Calu3 (cell line): Measurements from ENCODE around the gene SLC35F6. TPM values are rescaled to one million over a fixed set of nuclear protein-coding genes. Genes with fewer than 3 reads are reported as not detected.
A peak's percentile ranks its signal among the peaks of the same experiment; 100 is the strongest.

Experiments
- Bru-seq: library from RNA; stranded (reverse); fragments of 400-500 nt; gene quantifications from one replicate; lab custom pipeline; 2021; lab: Mats Ljungman, UMichigan
- BruChase-seq, 2 experiments: library from RNA; stranded (reverse); fragments of 400-500 nt; gene quantifications; one replicate each; lab custom pipeline; 2021; lab: Mats Ljungman, UMichigan
- BruUV-seq: library from RNA; stranded (reverse); fragments of 400-500 nt; replicated peaks from 2 replicates; lab custom pipeline; 2021; lab: Mats Ljungman, UMichigan
- CTCF ChIA-PET: fragments of 300-600 bp; sonication (Branson Sonifier 250); formaldehyde crosslinking; loops from one replicate; lab custom pipeline; 2022; ENCODE audit warnings: antibody characterized with exemption; lab: Charles Lee
- DNase-seq: peaks from one replicate; pipeline ENCODE4 v3.0.0; 2022
- H3K27ac Mint-ChIP-seq: one replicate; pipeline ENCODE4 v1.8.0; 2022; ENCODE audit warnings: mixed read lengths; ENCODE audit not compliant: unreplicated experiment
- H3K27me3 Mint-ChIP-seq: one replicate; pipeline ENCODE4 v1.8.0; 2022; ENCODE audit warnings: mixed read lengths; ENCODE audit not compliant: unreplicated experiment
- H3K36me3 Mint-ChIP-seq: one replicate; pipeline ENCODE4 v1.8.0; 2022; ENCODE audit warnings: mild to moderate bottlenecking, moderate library complexity, mixed read lengths; ENCODE audit not compliant: insufficient read depth, unreplicated experiment
- H3K4me1 Mint-ChIP-seq: one replicate; pipeline ENCODE4 v1.8.0; 2022; ENCODE audit warnings: mild to moderate bottlenecking, low read depth, mixed read lengths; ENCODE audit not compliant: unreplicated experiment
- H3K4me3 Mint-ChIP-seq: one replicate; pipeline ENCODE4 v1.8.0; 2022; ENCODE audit warnings: mild to moderate bottlenecking, low read depth, moderate library complexity, mixed read lengths; ENCODE audit not compliant: unreplicated experiment
- H3K9me3 Mint-ChIP-seq: one replicate; pipeline ENCODE4 v1.8.0; 2022; ENCODE audit warnings: low read depth, mixed read lengths; ENCODE audit not compliant: unreplicated experiment
- intact Hi-C: fragments of 100-400 bp; cut with micrococcal nuclease; formaldehyde crosslinking; loops from one replicate; pipeline ENCODE4 v1.10.0; 2022; ENCODE audit not compliant: unreplicated experiment
- long read RNA-seq: library from polyadenylated mRNA; stranded (forward); transcript quantifications from one replicate; pipeline ENCODE4 v2.0.0, GENCODE V29; 2022
- total RNA-seq: library from RNA; stranded (reverse); gene quantifications from 2 replicates; pipeline ENCODE4 v1.2.3, GENCODE V29; 2022
- TF ChIP-seq, protein P1 (sequence below): fragments of 200-600 bp; IDR thresholded peaks from one replicate; pipeline ENCODE4 v1.8.0; 2022; ENCODE audit warnings: antibody characterized with exemption; ENCODE audit not compliant: unreplicated experiment

SLC35F6 gene, protein sequence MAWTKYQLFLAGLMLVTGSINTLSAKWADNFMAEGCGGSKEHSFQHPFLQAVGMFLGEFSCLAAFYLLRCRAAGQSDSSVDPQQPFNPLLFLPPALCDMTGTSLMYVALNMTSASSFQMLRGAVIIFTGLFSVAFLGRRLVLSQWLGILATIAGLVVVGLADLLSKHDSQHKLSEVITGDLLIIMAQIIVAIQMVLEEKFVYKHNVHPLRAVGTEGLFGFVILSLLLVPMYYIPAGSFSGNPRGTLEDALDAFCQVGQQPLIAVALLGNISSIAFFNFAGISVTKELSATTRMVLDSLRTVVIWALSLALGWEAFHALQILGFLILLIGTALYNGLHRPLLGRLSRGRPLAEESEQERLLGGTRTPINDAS
- total RNA-seq (36.9 and 43.0 TPM in 2 replicates), Bru-seq, nascent RNA (percentile 78 among the genes with signal in this experiment), BruChase-seq, experiment 1, labeled RNA remaining after a 6-hour chase (percentile 90 among the genes with signal in this experiment), BruChase-seq, experiment 2, labeled RNA remaining after a 2-hour chase (percentile 82 among the genes with signal in this experiment)
- long read RNA-seq, transcript SLC35F6-201 (6 exons, 3,898 nt): major isoform, 8 of 10 reads
- long read RNA-seq, partial matches to known transcripts: 0 of 10 reads
- long read RNA-seq, other reads (novel, unspliced or antisense): 1 of 10 reads

DNA sequence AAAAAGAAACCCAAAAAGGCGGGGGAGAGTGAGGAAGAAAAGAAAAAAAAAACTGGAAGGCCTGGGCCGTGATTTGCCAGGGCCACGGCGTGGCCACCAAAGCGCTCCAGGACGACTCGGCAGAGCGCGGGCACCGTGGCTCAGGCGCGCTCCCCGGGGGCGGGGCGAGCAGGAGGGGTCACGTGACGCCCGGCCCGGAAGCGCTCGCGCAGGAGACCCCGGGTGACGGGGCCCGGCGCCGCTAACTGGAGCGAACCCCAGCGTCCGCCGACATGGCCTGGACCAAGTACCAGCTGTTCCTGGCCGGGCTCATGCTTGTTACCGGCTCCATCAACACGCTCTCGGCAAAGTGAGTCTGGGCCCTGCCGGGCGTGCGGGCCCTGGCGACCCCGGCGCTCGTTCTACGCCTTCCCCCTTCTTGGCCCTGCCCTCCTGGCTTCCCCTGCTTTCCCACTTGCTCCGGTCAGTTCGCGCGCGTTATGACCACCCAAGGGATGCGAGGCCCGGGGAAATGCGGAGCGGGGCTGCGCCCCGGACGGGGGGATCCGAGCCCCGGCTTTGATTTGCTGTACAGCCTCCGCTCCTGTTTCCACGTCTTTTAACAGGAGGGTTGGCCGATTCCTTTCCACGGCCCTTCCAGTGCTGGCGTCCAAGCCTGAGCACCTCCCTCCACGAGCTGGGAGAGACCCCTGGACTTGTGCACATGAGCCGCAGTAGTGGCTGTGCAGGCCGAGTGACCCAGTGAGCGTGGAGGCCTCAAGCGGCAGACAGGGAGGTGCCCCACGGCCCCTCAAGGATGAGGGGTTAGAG, at the start of gene SLC35F6:
Gene SLC35F6, plus strand, starts transcription at position 207 of the 810 bp plus-strand sequence. Its CDS starts 66 bp downstream, at position 273.
- Mint-ChIP-seq H3K9me3 (no peaks in the 10 kb centered on the region), H3K4me1 (peaks cover 30% of the 10 kb centered on the region), H3K27ac (peak within 1 kb of the TSS; percentile 76), H3K36me3 (peaks cover 43% of the 10 kb centered on the region), H3K4me3 (peak within 1 kb of the TSS; percentile 89), H3K27me3 (no peaks in the 10 kb centered on the region)
- CTCF ChIA-PET: no interaction called here
- TF ChIP-seq, protein P1, sequence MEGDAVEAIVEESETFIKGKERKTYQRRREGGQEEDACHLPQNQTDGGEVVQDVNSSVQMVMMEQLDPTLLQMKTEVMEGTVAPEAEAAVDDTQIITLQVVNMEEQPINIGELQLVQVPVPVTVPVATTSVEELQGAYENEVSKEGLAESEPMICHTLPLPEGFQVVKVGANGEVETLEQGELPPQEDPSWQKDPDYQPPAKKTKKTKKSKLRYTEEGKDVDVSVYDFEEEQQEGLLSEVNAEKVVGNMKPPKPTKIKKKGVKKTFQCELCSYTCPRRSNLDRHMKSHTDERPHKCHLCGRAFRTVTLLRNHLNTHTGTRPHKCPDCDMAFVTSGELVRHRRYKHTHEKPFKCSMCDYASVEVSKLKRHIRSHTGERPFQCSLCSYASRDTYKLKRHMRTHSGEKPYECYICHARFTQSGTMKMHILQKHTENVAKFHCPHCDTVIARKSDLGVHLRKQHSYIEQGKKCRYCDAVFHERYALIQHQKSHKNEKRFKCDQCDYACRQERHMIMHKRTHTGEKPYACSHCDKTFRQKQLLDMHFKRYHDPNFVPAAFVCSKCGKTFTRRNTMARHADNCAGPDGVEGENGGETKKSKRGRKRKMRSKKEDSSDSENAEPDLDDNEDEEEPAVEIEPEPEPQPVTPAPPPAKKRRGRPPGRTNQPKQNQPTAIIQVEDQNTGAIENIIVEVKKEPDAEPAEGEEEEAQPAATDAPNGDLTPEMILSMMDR: no peak
- DNase-seq: peak; percentile 88
- intact Hi-C loops: no loop called here
- TSS peak; percentile 62 for BruUV-seq

DNA sequence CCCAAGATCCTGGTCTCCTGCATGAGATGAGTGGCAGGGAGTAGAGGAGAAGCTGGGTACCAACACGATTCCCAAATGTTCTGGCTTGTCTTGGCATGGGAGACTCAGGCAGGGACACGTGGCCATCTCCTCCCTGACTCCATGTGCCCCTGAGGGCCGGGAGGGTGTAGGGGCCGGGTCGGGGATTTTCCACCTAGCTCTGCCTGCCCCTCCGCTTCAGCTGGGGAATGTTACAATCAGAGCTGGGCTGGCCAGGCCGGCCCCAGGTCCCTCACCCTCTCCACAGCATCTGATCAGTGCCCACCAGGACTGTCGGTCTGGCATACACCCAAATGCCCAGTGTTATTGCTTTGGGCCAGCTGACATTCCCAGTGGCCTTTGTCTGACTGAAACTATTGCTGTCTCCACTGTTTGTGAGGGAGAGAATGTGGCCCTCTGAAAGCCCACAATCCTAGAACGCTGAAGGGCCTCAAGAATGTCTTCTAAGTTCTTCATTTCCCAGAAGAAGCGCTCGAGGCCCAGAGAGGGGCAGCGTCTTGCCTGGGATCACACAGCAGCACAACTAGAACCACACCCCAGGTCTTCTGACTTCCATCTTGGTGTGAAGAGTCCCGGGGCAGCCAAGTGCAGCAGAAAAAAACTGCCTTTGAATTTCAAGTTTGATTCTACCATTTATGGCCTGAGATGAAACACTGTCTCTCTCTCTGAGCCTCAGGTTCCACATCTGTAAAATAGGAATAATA, 48.4 kb upstream of the SLC35F6 start:
- H3K4me3 Mint-ChIP-seq: no peak overlapping the region
- peaks cover 6% of the 10 kb centered on the region for H3K36me3 Mint-ChIP-seq
- intact Hi-C loops: no loop called here
- BruUV-seq: no TSS peak
- no peak overlapping the region for H3K27ac Mint-ChIP-seq
- TF ChIP-seq, protein P1: no peak
- no peaks in the 10 kb centered on the region for H3K9me3 Mint-ChIP-seq
- H3K4me1 Mint-ChIP-seq: peaks cover 7% of the 10 kb centered on the region
- CTCF ChIA-PET: no interaction called here
- H3K27me3 Mint-ChIP-seq: peaks cover 77% of the 10 kb centered on the region
- no peak for DNase-seq

DNA sequence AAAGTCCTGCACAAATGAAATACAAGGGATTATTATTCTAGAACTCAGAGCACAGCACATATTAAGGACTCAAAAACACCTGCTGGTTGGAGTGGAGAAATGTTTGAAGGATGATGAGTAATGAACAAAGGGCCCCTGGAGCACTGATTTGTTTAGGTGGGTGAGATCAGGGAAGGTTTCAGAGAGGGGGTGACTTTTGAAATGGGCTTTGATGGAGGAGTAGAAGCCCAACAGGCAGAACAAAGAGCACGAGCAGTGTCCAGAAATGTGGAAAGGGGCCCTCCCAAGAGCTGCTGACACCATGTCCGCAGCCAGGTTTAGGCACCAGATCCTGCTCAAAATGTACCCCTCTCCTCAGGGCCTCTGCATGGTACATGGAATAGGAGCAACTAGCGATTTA, 47.7 kb upstream of the SLC35F6 start:
- no peak for DNase-seq
- Mint-ChIP-seq H3K4me3 (no peak overlapping the region), H3K4me1 (peaks cover 12% of the 10 kb centered on the region), H3K36me3 (peaks cover 7% of the 10 kb centered on the region), H3K27ac (no peak overlapping the region), H3K27me3 (peaks cover 70% of the 10 kb centered on the region), H3K9me3 (no peaks in the 10 kb centered on the region)
- CTCF ChIA-PET: no interaction called here
- intact Hi-C loops: no loop called here
- TF ChIP-seq, protein P1: no peak
- no TSS peak for BruUV-seq

DNA sequence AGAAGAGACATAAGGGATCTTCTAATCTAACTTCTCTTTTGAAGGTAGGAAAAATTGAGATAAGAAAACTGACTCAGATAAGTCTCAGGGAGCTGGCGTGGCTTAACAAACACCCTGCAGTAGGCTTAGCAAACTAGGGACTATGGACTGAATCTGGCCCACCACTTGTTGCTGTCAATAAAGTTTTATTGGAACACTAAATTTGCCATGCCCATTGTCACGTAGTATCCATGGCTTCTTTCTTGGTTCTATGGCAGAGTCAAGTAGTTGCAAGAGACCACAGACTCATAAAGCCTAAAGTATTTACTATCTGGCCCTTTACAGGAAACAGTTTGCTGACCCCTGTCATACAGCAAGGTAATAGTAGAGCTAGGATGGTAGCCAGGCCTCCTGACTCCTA, 47.3 kb upstream of the SLC35F6 start:
- Mint-ChIP-seq H3K27me3 (peaks cover 66% of the 10 kb centered on the region), H3K9me3 (no peaks in the 10 kb centered on the region), H3K4me1 (peaks cover 16% of the 10 kb centered on the region), H3K4me3 (no peak overlapping the region), H3K36me3 (peaks cover 7% of the 10 kb centered on the region), H3K27ac (no peak overlapping the region)
- CTCF ChIA-PET: no interaction called here
- no peak for DNase-seq
- TF ChIP-seq, protein P1: no peak
- BruUV-seq: no TSS peak
- intact Hi-C loops: no loop called here
